Keratinocyte (primary cell): ENCODE measurements around the gene SIMC1. TPM values are rescaled to one million over a fixed set of nuclear protein-coding genes. Genes with fewer than 3 reads are reported as not detected.

Experiments
- DNase-seq: peaks from one replicate; pipeline ENCODE4 v3.0.0-alpha.2; 2011; ENCODE audit warnings: low read depth, missing footprints, low spot score
- FAIRE-seq: peaks from 2 replicates; lab custom pipeline; 2011; peaks lifted over from hg19 to GRCh38; lab: Jason Lieb, UNC
- H2AFZ ChIP-seq: 2 replicates; pipeline ENCODE4 v1.6.0; 2012; ENCODE audit warnings: low read length, control low read depth, inconsistent platforms; ENCODE audit not compliant: control insufficient read depth
- H3K27ac ChIP-seq: 2 replicates; pipeline ENCODE4 v1.5.1; 2011; ENCODE audit warnings: low read length; ENCODE audit not compliant: control insufficient read depth, insufficient read depth
- H3K27me3 ChIP-seq: 3 replicates; pipeline ENCODE4 v1.6.0; 2011; ENCODE audit warnings: low read length; ENCODE audit not compliant: control insufficient read depth, insufficient read depth; ENCODE audit errors: extremely low read depth
- H3K36me3 ChIP-seq, 2 experiments: 2 replicates in 1 of 2; 3 replicates in 1 of 2; pipeline ENCODE4 v1.5.1; 2011; ENCODE audit warnings: low read length in 2 of 2, mild to moderate bottlenecking in 1 of 2; ENCODE audit not compliant: control insufficient read depth in 2 of 2, insufficient read depth in 2 of 2; ENCODE audit errors: extremely low read depth in 1 of 2
- H3K4me1 ChIP-seq: 3 replicates; pipeline ENCODE4 v1.5.1; 2011; ENCODE audit warnings: low read length; ENCODE audit not compliant: control insufficient read depth, insufficient read depth; ENCODE audit errors: extremely low read depth
- H3K4me2 ChIP-seq: 3 replicates; pipeline ENCODE4 v1.6.0; 2011; ENCODE audit warnings: low read depth, low read length; ENCODE audit not compliant: control insufficient read depth, insufficient read depth; ENCODE audit errors: extremely low read depth
- H3K4me3 ChIP-seq, 3 experiments: fragments of 200-600 bp in 1 of 3; sonication (generic) in 1 of 3; 2 replicates in 2 of 3; 3 replicates in 1 of 3; pipeline ENCODE4 v1.5.1; 2011 to 2016; ENCODE audit warnings: low read length in 3 of 3, mild to moderate bottlenecking in 3 of 3, control low read depth in 2 of 3, inconsistent platforms in 1 of 3, low read depth in 1 of 3, mixed read lengths in 1 of 3, mixed run types in 1 of 3, moderate library complexity in 1 of 3; ENCODE audit not compliant: control insufficient read depth in 2 of 3, insufficient read depth in 2 of 3; ENCODE audit errors: extremely low read depth in 1 of 3
- H3K79me2 ChIP-seq: 2 replicates; pipeline ENCODE4 v1.6.0; 2012; ENCODE audit warnings: low read length; ENCODE audit not compliant: control insufficient read depth, insufficient read depth
- H3K9ac ChIP-seq: 3 replicates; pipeline ENCODE4 v1.6.0; 2011; ENCODE audit warnings: low read length; ENCODE audit not compliant: control insufficient read depth, insufficient read depth; ENCODE audit errors: extremely low read depth
- H3K9me1 ChIP-seq: 3 replicates; pipeline ENCODE4 v1.6.0; 2011; ENCODE audit warnings: low read length; ENCODE audit not compliant: control insufficient read depth, insufficient read depth; ENCODE audit errors: extremely low read depth
- H3K9me3 ChIP-seq: 2 replicates; pipeline ENCODE4 v1.5.1; 2012; ENCODE audit warnings: low read depth, low read length; ENCODE audit not compliant: control insufficient read depth
- H4K20me1 ChIP-seq: 3 replicates; pipeline ENCODE4 v1.6.0; 2011; ENCODE audit warnings: low read length; ENCODE audit not compliant: control insufficient read depth, insufficient read depth; ENCODE audit errors: extremely low read depth
- CTCF ChIP-seq, 3 experiments: IDR thresholded peaks in 1 of 3; conservative IDR thresholded peaks in 1 of 3; optimal IDR thresholded peaks in 1 of 3; 2 replicates in 2 of 3; 3 replicates in 1 of 3; pipeline versions ENCODE3 to v1.5.1; 2011; ENCODE audit warnings: low read length in 3 of 3, mild to moderate bottlenecking in 3 of 3, moderate library complexity in 2 of 3, control low read depth in 1 of 3, inconsistent platforms in 1 of 3; ENCODE audit not compliant: insufficient read depth in 2 of 3; ENCODE audit errors: extremely low read depth in 1 of 3
- EZH2 ChIP-seq: IDR thresholded peaks from one replicate; pipeline ENCODE4 v1.6.1; 2012; ENCODE audit warnings: inconsistent platforms, mild to moderate bottlenecking, low read length, moderate library complexity
- dilution Hi-C: fragments of 300-500 bp; cut with MboI; formaldehyde crosslinking; loops from one replicate; pipeline ENCODE4 v1.7.0; 2020; ENCODE audit warnings: low sequenced_read_pairs; ENCODE audit not compliant: extremely low pct_ligation_motif_present
- polyA plus RNA-seq, 5 experiments: library from polyadenylated mRNA; depleted of rRNA in 3 of 5; stranded (reverse) in 3 of 5; stranded (forward) in 1 of 5; unstranded in 1 of 5; fragments of >200 nt; gene quantifications; 1 replicate in 1 of 5; 2 replicates in 3 of 5; 3 replicates in 1 of 5; pipeline versions ENCODE4 v1.2.1 to v1.2.3, GENCODE V29; 2011 to 2012; ENCODE audit warnings: missing spikeins in 2 of 5, low read depth in 1 of 5, low replicate concordance in 1 of 5

Gene SIMC1
- polyA plus RNA-seq, 1 donor (not counting 4 experiments of a cell fraction or from before 2014, with no cell fraction given), result 5.2 TPM

- DNase-seq (no peak), FAIRE-seq (no peak)
- H3K4me3 ChIP-seq, result no peak overlapping the region
- no peaks in the 10 kb centered on the region for H3K9me1 ChIP-seq
- no peak overlapping the region for H3K9ac ChIP-seq
- dilution Hi-C loops, result no loop called here
- H3K4me2 ChIP-seq, result no peak overlapping the region
- H2AFZ ChIP-seq, result no peak overlapping the region
- H3K4me1 ChIP-seq, result no peaks in the 10 kb centered on the region
- peaks cover 31% of the 10 kb centered on the region for H3K79me2 ChIP-seq
- peaks cover 33 to 41% of the 10 kb centered on the region in 2 experiments for H3K36me3 ChIP-seq
- TF ChIP-seq CTCF (optimal IDR thresholded peaks at IDR 0.05 in 1 of 3, IDR thresholded peaks at IDR 0.05 in 1 of 3, conservative IDR thresholded peaks at IDR 0.05 in 1 of 3; ENCODE audit: extremely low read depth in 1 of 3, insufficient read depth in 2 of 3, low read length in 3 of 3) (no peak), EZH2 (no peak)
- H3K27ac ChIP-seq, result no peak overlapping the region
- no peaks in the 10 kb centered on the region for H4K20me1 ChIP-seq
- no peaks in the 10 kb centered on the region for H3K27me3 ChIP-seq
- H3K9me3 ChIP-seq, result no peaks in the 10 kb centered on the region
Measured at GRCh38 chr5:176350416-176350815, 112.2 kb downstream of the SIMC1 start.

- peaks cover 2% of the 10 kb centered on the region for H4K20me1 ChIP-seq
- H3K9me1 ChIP-seq, result no peaks in the 10 kb centered on the region
- dilution Hi-C loops, result no loop called here
- H3K27me3 ChIP-seq, result no peaks in the 10 kb centered on the region
- H3K79me2 ChIP-seq, result peaks cover 50% of the 10 kb centered on the region
- DNase-seq, result no peak
- H3K9ac ChIP-seq, result no peak overlapping the region
- H3K27ac ChIP-seq, result no peak overlapping the region
- TF ChIP-seq CTCF (optimal IDR thresholded peaks at IDR 0.05 in 1 of 3, IDR thresholded peaks at IDR 0.05 in 1 of 3, conservative IDR thresholded peaks at IDR 0.05 in 1 of 3; ENCODE audit: extremely low read depth in 1 of 3, insufficient read depth in 2 of 3, low read length in 3 of 3), result no peak
- no peak for TF ChIP-seq EZH2
- H3K36me3 ChIP-seq, result peaks cover 37 to 44% of the 10 kb centered on the region in 2 experiments
- H3K9me3 ChIP-seq, result no peaks in the 10 kb centered on the region
- no peak overlapping the region for H3K4me3 ChIP-seq
- no peak overlapping the region for H2AFZ ChIP-seq
- H3K4me2 ChIP-seq, result no peak overlapping the region
- no peak for FAIRE-seq
- no peaks in the 10 kb centered on the region for H3K4me1 ChIP-seq
Measured at GRCh38 chr5:176352116-176352878, 114.1 kb downstream of the SIMC1 start.
